Stomach (tissue), 19 donors: Measurements from ENCODE around the gene C1orf185. TPM values are rescaled to one million over a fixed set of nuclear protein-coding genes. Genes with fewer than 3 reads are reported as not detected.

Experiments
- DNase-seq, 2 donors: peaks; one replicate each; pipeline versions ENCODE4 v3.0.0 to v3.0.0-alpha.2; 2013 to 2019
- H3K27ac ChIP-seq, 5 donors: fragments of 200-600 bp in 4 of 5; sonication (generic) in 4 of 5; one replicate each; pipeline ENCODE4 v1.5.1; 2013 to 2019; ENCODE audit warnings: mild to moderate bottlenecking in 1 of 5, moderate library complexity in 1 of 5
- H3K27me3 ChIP-seq, 3 donors: fragments of 200-600 bp; sonication (generic); one replicate each; pipeline ENCODE4 v1.5.1; 2017 to 2019; ENCODE audit warnings: mixed run types in 1 of 3
- H3K36me3 ChIP-seq, 4 donors: fragments of 200-600 bp; sonication (generic); 1 replicate in 3 of 4; 2 replicates in 1 of 4; pipeline ENCODE4 v1.5.1; 2016 to 2019
- H3K4me1 ChIP-seq, 4 donors: fragments of 200-600 bp; sonication (generic); one replicate each; pipeline ENCODE4 v1.5.1; 2016 to 2019
- H3K4me3 ChIP-seq, 4 donors: fragments of 200-600 bp; sonication (generic) in 3 of 4; one replicate each; pipeline ENCODE4 v1.5.1; 2016 to 2019; ENCODE audit warnings: mild to moderate bottlenecking in 1 of 4
- H3K9me3 ChIP-seq, 4 donors: fragments of 200-600 bp; sonication (generic); one replicate each; pipeline ENCODE4 v1.5.1; 2016 to 2019
- EP300 ChIP-seq: sonication (generic); formaldehyde crosslinking; IDR thresholded peaks from one replicate; pipeline ENCODE4 v1.6.1; 2017; ENCODE audit warnings: antibody characterized with exemption
- POLR2A ChIP-seq, 4 donors: fragments of 450-650 bp; IDR thresholded peaks; one replicate each; pipeline ENCODE4 v1.6.1; 2016; ENCODE audit warnings: antibody characterized with exemption in 4 of 4, control low read depth in 2 of 4, mild to moderate bottlenecking in 1 of 4, moderate library complexity in 1 of 4
- POLR2AphosphoS5 ChIP-seq, 3 donors: sonication (generic); formaldehyde crosslinking; IDR thresholded peaks; one replicate each; pipeline ENCODE4 v1.6.1; 2016; ENCODE audit warnings: antibody characterized with exemption in 3 of 3
- WGBS, 5 donors: extraction: QIAGEN DNeasy Blood & Tissue Kit in 3 of 5; methylation state at CpG; one replicate each; pipeline versions ENCODE4 v1.1.5 to v1.1.7; 2013 to 2018; 5-methylcytosine and 5-hydroxymethylcytosine counted together
- intact Hi-C: fragments of 100-400 bp; cut with DNase I; formaldehyde crosslinking; loops from one replicate; pipeline ENCODE4 v1.15.1; 2023; ENCODE audit warnings: low total_unique reads
- long read RNA-seq, 10 donors: transcript quantifications; one replicate each; lab custom pipeline, GENCODE V29; 2026
- polyA plus RNA-seq, 3 donors: library from polyadenylated mRNA; stranded (reverse); fragments of 200-250 nt; gene quantifications; one replicate each; pipeline ENCODE4 v1.2.3, GENCODE V29; 2013
- total RNA-seq, 5 donors: library from RNA; depleted of rRNA; stranded (reverse); fragments of >200 nt; gene quantifications; one replicate each; pipeline versions ENCODE4 v1.1.0 to v1.2.3, GENCODE V29; 2014 to 2016
- TF ChIP-seq, protein P1 (sequence below), 7 experiments: fragments of 450-650 bp in 4 of 7; fragments of 200-600 bp in 3 of 7; sonication (generic) in 3 of 7; IDR thresholded peaks; one replicate each; pipeline ENCODE4 v1.5.1; 2016 to 2019; ENCODE audit warnings: antibody characterized with exemption in 7 of 7, control low read depth in 2 of 7, mild to moderate bottlenecking in 1 of 7
- donor health status: healthy with polysubstance abuse.
- donor health status: Bipolar disorder and iron deficiency.
- donor health status: healthy.

C1orf185 gene
- total RNA-seq, result not detected
- polyA plus RNA-seq, result not detected
- long read RNA-seq, donor 1, result 0 reads
- long read RNA-seq, donor 2, result 0 reads
- long read RNA-seq, donor 3, result 0 reads
- long read RNA-seq, donor 4, result 0 reads
- long read RNA-seq, donor 5, result 0 reads
- long read RNA-seq, donor 6, result 0 reads
- long read RNA-seq, donor 7, result 0 reads
- long read RNA-seq, donor 8, result 0 reads
- long read RNA-seq, donor 9, result 0 reads
- long read RNA-seq, donor 10, result 0 reads

DNA sequence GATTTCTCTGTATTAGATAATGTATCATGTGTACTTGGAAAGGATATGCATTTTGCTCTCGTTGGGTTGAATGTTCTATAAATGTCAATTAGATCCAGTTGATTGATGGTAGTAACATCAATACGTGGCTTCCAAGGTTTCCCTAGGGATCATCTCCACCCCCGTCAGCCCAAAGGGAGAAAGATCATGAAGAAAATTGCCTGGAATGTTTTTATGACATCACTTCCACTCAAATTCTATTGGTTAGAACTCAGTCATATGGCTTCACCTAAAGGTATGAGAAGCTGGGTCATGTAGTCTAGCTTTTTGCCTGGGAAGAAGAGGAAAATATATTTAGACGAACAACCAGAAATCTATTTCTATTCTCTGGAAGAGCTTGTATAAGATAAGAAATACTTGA lies at the start of gene C1orf185:
Gene C1orf185, plus strand, starts transcription at position 253 of the 400 bp plus-strand sequence. Its CDS starts 6 bp downstream, at position 259.
- DNase-seq, result no peak
- Histone ChIP-seq H3K9me3 (no peaks in the 10 kb centered on the region), H3K4me1 (no peaks in the 10 kb centered on the region), H3K27ac (no peak within 1 kb of the TSS), H3K4me3 (no peak within 1 kb of the TSS), H3K36me3 (no peaks in the 10 kb centered on the region), H3K27me3 (no peaks in the 10 kb centered on the region)
- 58 to 70% (median 64%) methylated on average over 4 of the region's 4 CpGs for WGBS, 5 donors
- TF ChIP-seq, protein P1, sequence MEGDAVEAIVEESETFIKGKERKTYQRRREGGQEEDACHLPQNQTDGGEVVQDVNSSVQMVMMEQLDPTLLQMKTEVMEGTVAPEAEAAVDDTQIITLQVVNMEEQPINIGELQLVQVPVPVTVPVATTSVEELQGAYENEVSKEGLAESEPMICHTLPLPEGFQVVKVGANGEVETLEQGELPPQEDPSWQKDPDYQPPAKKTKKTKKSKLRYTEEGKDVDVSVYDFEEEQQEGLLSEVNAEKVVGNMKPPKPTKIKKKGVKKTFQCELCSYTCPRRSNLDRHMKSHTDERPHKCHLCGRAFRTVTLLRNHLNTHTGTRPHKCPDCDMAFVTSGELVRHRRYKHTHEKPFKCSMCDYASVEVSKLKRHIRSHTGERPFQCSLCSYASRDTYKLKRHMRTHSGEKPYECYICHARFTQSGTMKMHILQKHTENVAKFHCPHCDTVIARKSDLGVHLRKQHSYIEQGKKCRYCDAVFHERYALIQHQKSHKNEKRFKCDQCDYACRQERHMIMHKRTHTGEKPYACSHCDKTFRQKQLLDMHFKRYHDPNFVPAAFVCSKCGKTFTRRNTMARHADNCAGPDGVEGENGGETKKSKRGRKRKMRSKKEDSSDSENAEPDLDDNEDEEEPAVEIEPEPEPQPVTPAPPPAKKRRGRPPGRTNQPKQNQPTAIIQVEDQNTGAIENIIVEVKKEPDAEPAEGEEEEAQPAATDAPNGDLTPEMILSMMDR (IDR thresholded peaks at IDR 0.05), result no peak
- no peak for TF ChIP-seq POLR2A (IDR thresholded peaks at IDR 0.05)
- TF ChIP-seq EP300, result no peak
- no peak for TF ChIP-seq POLR2AphosphoS5 (IDR thresholded peaks at IDR 0.05)
- intact Hi-C loops, result no loop called here

GRCh38 chr1:51058858-51059257 lies 43.2 kb upstream of the C1orf185 start:
- no peak for TF ChIP-seq POLR2AphosphoS5 (IDR thresholded peaks at IDR 0.05)
- TF ChIP-seq, protein P1 (IDR thresholded peaks at IDR 0.05), result peak in 1 of 7 experiments; percentile 13
- no peaks in the 10 kb centered on the region for H3K27me3 ChIP-seq
- DNase-seq, result peak in 1 of 2 donors; percentile 2
- no peak overlapping the region for H3K27ac ChIP-seq
- 80 to 100% (median 82%) methylated on average over 2 to 5 of the region's 5 CpGs for WGBS, 5 donors
- H3K9me3 ChIP-seq, result peaks cover 0 to 15% (median 7%) of the 10 kb centered on the region in 4 donors
- no peak overlapping the region for H3K4me3 ChIP-seq
- no peaks in the 10 kb centered on the region for H3K4me1 ChIP-seq
- no peaks in the 10 kb centered on the region for H3K36me3 ChIP-seq
- intact Hi-C loops, result no loop called here

DNA sequence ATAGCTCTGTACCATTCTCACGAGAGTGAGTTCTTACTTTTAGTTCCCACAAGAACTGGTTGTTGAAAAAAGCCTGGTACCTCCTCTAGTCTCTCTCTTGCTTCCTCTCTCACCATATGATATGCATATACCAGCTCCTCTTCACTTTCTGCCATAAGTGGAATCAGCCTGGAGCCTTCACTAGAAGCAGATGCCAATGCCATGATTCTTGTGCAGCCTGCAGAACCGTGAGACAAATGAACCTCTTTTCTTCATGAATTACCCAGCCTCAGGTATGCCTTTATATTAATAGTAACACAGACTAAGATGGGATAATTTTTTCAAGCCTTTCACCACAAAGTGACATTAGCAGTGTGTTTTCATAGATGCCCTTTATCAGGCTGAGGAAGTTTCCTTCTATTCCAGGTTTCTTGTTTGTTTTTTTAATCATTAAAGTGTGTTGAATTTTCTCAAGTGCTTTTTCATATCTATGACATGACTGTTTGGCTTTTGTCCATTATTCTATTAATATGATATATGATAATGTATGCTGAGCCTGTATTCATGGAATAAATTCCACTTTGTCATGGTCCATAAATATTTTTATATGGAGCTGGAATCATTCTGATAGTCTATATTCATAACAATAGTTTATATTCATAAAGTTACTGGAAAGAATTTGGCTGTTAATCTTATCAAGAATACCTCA lies 40.7 kb upstream of the C1orf185 start:
- no peak for DNase-seq
- H3K4me1 ChIP-seq, result no peaks in the 10 kb centered on the region
- H3K9me3 ChIP-seq, result peaks cover 0 to 15% (median 6%) of the 10 kb centered on the region in 4 donors
- no peaks in the 10 kb centered on the region for H3K27me3 ChIP-seq
- intact Hi-C loops, result no loop called here
- TF ChIP-seq EP300, result no peak
- no peak for TF ChIP-seq POLR2AphosphoS5 (IDR thresholded peaks at IDR 0.05)
- TF ChIP-seq, protein P1 (IDR thresholded peaks at IDR 0.05), result no peak
- no peaks in the 10 kb centered on the region for H3K36me3 ChIP-seq
- H3K27ac ChIP-seq, result no peak overlapping the region
- H3K4me3 ChIP-seq, result no peak overlapping the region
- 58 to 77% (median 75%) methylated on average over 2 of the region's 2 CpGs for WGBS, 5 donors

GRCh38 chr1:51063121-51063520 lies 38.9 kb upstream of the C1orf185 start:
- Histone ChIP-seq H3K9me3 (peaks cover 0 to 7% (median 0%) of the 10 kb centered on the region in 4 donors), H3K27me3 (no peaks in the 10 kb centered on the region), H3K4me1 (no peaks in the 10 kb centered on the region), H3K36me3 (no peaks in the 10 kb centered on the region), H3K4me3 (no peak overlapping the region), H3K27ac (no peak overlapping the region)
- intact Hi-C loops, result no loop called here
- TF ChIP-seq, protein P1 (IDR thresholded peaks at IDR 0.05), result no peak
- no peak for TF ChIP-seq EP300
- TF ChIP-seq POLR2AphosphoS5 (IDR thresholded peaks at IDR 0.05), result no peak
- TF ChIP-seq POLR2A (IDR thresholded peaks at IDR 0.05), result no peak
- DNase-seq, result no peak
